ENCODE data around the gene ZYG11A. TPM values are rescaled to one million over a fixed set of nuclear protein-coding genes. Genes with fewer than 3 reads are reported as not detected.

Gene ZYG11A
- total and polyA plus RNA-seq, 4 donors: 0.38 to 1.8 (median 0.76) TPM

- no peak for TF ChIP-seq REST (IDR thresholded peaks at IDR 0.05)
- TF ChIP-seq EGR1 (IDR thresholded peaks at IDR 0.05; ENCODE audit: low read depth in 2 of 2): no peak
- no peak for TF ChIP-seq HNF4A (conservative IDR thresholded peaks at IDR 0.05)
- no peak for TF ChIP-seq FOXA1 (IDR thresholded peaks at IDR 0.05)
- no peak for TF ChIP-seq GABPA (IDR thresholded peaks at IDR 0.05 in 1 of 2, conservative IDR thresholded peaks at IDR 0.05 in 1 of 2)
- TF ChIP-seq ATF3 (IDR thresholded peaks at IDR 0.05): no peak
- TF ChIP-seq FOXA2 (IDR thresholded peaks at IDR 0.05): no peak
Measured at GRCh38 chr1:52852854-52853253, 10.3 kb downstream of the ZYG11A start (continued).

- no peak overlapping the region for H3K27ac ChIP-seq (ENCODE audit: low read depth in 1 of 2, low read length in 2 of 2)
- WGBS: 94% methylated on average over 4 of the region's 4 CpGs
- H3K4me3 ChIP-seq (ENCODE audit: low read depth in 1 of 3, low read length in 3 of 3): no peak overlapping the region
- no peak for DNase-seq (ENCODE audit: low spot score)
- no peak overlapping the region for H3K9ac ChIP-seq (ENCODE audit: low read depth in 1 of 2, low read length in 2 of 2)
- no peaks in the 10 kb centered on the region for H3K4me1 ChIP-seq (ENCODE audit: control insufficient read depth in 4 of 4, insufficient read depth in 4 of 4, low read length in 3 of 4)
- TF ChIP-seq ATF3 (IDR thresholded peaks at IDR 0.05): no peak
- no peak for TF ChIP-seq FOXA2 (IDR thresholded peaks at IDR 0.05)
- TF ChIP-seq RXRA (IDR thresholded peaks at IDR 0.05): no peak
- TF ChIP-seq REST (IDR thresholded peaks at IDR 0.05): no peak
- no peak for TF ChIP-seq HNF4A (conservative IDR thresholded peaks at IDR 0.05)
- no peak for TF ChIP-seq TAF1 (conservative IDR thresholded peaks at IDR 0.05)
- TF ChIP-seq ZBTB33 (IDR thresholded peaks at IDR 0.05): no peak
- no peak for TF ChIP-seq JUND (IDR thresholded peaks at IDR 0.05)
- TF ChIP-seq NR2F2 (IDR thresholded peaks at IDR 0.05): no peak
- no peak for TF ChIP-seq MAX (IDR thresholded peaks at IDR 0.05)
- TF ChIP-seq HNF4G (IDR thresholded peaks at IDR 0.05): no peak
- no peak for TF ChIP-seq YY1 (IDR thresholded peaks at IDR 0.05)
- TF ChIP-seq RAD21 (IDR thresholded peaks at IDR 0.05): no peak
- no peak for TF ChIP-seq EGR1 (IDR thresholded peaks at IDR 0.05; ENCODE audit: low read depth in 2 of 2)
- TF ChIP-seq SP1 (IDR thresholded peaks at IDR 0.05): no peak
- H3K36me3 ChIP-seq (ENCODE audit: control insufficient read depth in 4 of 4, insufficient read depth in 3 of 4, low read depth in 1 of 4, low read length in 3 of 4): no peaks in the 10 kb centered on the region
- no peaks in the 10 kb centered on the region for H3K27me3 ChIP-seq (ENCODE audit: control insufficient read depth in 4 of 4, insufficient read depth in 4 of 4, low read length in 3 of 4)
- H3K9me3 ChIP-seq (ENCODE audit: control insufficient read depth in 4 of 4, low read length in 3 of 4): no peaks in the 10 kb centered on the region
Measured at GRCh38 chr1:52855584-52855983, 13.0 kb downstream of the ZYG11A start.

Measured in liver (tissue), 9 donors.